ENCODE data around the gene TSHZ1.

The TSHZ1 gene

DNA sequence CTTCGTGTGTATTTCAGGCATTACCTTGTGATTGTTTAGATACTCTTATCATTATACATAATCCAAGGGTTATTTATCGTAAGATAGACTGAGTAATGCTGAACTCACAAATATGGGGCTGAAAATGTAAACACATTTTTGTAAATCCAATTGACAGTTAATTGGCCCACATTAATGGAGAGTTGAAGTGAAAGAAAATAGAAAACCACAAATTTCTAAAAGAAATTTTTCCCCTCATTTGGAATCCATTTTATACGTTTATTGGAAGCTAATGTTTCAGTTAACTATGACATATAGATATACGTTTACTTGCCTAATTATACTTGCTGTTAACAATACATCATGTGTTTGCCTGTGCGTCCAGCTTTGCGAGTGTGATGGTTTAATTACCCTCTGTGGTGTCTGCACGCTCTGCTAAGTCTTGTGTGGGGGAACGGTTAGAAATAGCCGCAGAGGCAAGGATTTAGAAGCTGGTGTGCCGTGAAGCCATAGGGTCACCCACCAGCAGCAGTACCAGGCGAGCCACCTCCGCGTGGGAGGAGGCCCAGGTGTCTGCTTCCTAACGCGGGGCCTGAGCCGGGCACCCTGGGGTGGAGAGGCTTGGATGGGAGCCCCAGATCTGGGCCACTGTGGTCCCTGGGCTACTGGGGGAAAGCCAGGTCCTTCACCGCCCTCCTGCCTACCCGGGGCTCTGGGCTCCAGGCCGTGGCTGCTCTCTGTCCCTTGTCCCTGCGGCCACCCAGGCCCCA lies 38.0 kb downstream of the TSHZ1 start:
- DNase-seq (ENCODE audit: low read depth in 2 of 2): no peak

DNA sequence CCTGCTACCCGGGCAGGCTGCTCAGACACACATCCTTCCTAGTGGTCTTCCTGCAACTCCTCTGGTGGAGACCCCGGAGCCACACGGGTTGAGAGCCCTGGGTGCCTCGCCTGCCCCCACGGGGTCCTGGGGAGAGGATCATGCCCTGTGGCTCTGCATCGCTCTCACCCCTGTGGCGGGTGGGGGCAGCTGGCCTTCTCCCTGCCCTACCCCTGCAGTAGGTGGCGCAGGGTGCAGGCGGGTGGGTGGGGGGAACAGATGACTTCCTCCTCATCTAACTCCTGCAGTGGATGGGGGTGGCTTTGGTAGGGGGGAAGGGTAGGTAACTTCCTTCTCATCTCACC lies 38.5 kb downstream of the TSHZ1 start:
- DNase-seq (ENCODE audit: low read depth in 2 of 2): no peak

- no peak for DNase-seq (ENCODE audit: low read depth in 2 of 2)
These were observed 39.3 kb downstream of the TSHZ1 start for GRCh38 chr18:75249672-75250470.

- DNase-seq (ENCODE audit: low read depth in 2 of 2): no peak
These were observed 39.8 kb downstream of the TSHZ1 start for GRCh38 chr18:75250471-75250821.

DNA sequence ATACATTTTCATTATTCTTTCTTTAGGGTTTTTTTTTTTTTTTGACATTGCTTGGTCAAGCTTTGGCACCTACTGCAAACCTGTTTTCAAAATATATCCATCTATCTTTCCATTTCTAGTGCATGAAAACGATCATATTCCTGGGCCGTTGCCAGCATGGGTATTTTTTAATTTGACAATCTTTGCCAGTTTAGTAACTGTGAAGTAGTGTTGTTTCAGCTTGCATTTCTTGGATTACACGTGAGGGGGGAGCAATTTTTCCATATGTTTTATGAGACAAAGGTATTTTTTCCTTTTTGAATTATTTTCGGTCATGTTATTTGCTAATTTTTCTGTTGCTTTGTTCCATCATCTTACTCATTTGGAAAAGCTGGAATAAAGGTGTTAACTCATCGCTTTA lies 40.9 kb downstream of the TSHZ1 start:
- DNase-seq (ENCODE audit: low read depth in 2 of 2): no peak

DNA sequence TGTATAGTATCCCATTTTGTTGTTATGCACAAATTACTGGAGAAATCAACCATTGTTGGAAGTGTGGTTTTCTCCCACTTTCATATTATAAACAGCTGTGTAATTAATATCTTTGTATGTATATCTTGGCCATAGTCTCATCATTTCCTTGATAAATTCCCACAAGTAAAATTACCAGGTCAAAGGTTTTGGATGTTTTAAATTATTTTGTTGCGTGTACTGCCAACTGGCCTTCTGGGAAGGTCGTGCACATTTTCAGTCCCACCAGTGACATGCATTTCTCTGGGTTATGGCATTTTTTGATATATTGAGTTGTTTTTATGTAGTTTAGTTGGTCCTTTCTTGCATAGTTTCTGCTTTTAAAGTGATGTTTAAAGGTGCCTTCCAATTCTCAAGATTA lies 41.5 kb downstream of the TSHZ1 start:
- DNase-seq (ENCODE audit: low read depth in 2 of 2): no peak

DNA sequence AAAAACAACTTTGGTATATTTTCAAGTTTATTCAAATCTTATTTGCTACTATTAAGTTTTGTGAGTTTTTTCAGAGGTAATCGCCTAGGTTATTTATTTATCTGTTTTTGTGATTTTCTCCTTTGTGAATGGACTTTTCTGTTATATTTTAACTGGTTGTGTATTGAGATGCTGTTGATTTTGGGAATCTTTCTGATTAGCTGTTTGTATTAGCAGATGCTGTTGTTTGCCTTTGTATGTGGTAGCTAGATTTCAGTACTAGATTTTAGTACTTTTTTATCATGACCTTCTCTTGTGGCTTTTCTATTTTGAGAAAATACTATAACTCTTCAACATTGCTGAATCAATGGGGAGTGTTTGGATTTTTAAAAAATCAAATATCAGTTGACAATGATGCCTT lies 42.4 kb downstream of the TSHZ1 start:
- no peak for DNase-seq (ENCODE audit: low read depth in 2 of 2)

DNA sequence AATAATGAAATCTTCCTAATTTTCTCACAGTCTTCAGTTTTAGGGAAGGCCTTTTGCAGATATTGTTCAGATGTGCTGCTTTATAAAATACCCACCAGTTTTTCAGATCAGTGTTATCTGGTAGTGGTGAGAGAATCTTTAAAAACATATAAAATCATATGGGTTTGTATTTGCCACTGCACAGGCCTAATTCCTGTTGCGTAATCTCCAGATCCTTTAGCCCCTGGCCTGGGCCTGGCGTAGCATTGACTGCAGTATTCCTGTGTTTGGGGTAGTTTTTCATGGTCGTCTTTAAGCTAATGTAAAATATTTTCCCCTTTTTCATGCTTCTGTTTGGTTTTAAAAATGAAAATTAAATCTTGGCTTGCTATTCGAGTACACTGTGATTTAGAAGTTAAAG lies 43.2 kb downstream of the TSHZ1 start:
- DNase-seq (ENCODE audit: low read depth in 2 of 2): no peak

GRCh38 chr18:75255094-75255493 lies 44.5 kb downstream of the TSHZ1 start:
- no peak for DNase-seq (ENCODE audit: low read depth in 2 of 2)

DNA sequence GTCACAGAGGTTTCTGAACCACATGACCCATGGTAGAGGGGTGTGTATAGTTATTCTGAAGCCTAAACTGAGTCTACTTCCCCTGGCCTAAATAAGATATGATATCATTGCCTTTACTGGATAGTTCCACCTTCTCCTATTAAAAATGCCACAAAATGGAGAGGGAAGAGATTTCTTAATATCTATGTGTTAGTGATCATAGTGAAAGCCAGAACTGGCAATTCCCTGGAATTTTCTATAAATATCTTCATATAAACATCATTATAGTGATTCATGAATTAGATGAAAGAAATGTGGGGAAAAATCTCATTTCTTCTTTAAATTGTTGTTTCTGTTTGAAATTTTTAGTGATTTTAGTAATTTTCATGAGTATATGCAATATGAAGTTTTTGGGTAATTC lies 45.8 kb downstream of the TSHZ1 start:
- no peak for DNase-seq (ENCODE audit: low read depth in 2 of 2)

DNA sequence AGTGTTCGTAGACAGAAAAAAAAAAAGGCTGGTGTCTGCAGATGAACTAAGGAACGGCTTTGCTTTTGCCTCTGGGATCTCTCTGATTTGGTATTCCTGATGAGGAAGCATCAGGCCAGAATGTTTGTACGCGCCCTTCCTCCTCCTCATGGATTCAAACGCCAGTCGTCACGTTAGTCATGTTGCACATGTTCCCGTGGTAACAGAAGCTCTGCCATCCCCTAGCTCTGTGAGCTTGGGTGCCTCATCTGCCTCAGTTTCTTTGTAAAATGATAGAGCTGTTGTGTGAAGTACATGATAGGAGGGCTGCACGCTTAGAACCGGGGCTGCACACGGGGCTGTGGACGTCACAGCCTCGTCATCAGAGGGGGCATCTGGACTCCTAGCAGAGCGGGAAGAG lies 47.0 kb downstream of the TSHZ1 start:
- no peak for DNase-seq (ENCODE audit: low read depth in 2 of 2)

DNA sequence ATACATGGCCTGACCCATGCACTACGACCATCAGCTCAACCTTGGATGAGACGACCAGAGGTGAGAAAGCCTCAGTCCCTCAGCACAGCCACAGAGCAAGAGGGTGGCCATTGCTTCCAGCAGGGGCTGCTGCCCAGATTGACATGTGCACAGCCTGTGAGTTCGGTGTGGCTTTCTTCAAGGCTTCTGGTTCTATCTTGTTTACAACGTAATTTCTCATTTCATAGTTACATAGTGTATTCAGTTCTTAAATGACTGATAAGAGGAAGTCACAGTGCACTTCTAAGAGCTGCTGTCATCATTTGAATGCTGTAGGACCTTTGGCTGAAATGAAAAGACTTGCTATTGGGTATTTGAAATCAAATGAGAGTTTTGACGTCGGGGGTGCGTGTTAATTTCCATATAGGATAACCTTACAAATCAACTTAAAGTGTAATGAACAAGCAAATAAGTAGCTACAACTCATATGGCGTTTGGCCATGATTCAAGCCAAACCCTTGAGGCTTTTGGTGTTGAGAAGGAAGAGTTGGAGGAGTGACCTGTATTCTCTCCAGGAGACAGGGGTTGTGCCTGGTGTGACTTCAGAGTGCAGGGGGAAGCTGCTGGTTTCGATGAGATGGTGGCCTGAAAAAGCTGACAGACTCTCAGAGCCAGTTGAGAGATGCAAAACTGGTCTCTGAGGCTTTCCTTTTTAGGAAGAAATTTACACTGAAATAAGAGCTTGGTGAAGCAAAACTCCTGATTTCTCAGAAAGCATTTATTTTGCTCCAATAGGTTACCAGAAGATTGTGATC lies 51.0 kb downstream of the TSHZ1 start:
- DNase-seq (ENCODE audit: low read depth in 2 of 2): no peak

GRCh38 chr18:75262511-75262910 lies 51.9 kb downstream of the TSHZ1 start:
- DNase-seq (ENCODE audit: low read depth in 2 of 2): no peak

- DNase-seq (ENCODE audit: low read depth in 2 of 2): no peak
These were observed 53.6 kb downstream of the TSHZ1 start for GRCh38 chr18:75264195-75264594.

- no peak for DNase-seq (ENCODE audit: low read depth in 2 of 2)
These were observed 54.5 kb downstream of the TSHZ1 start for GRCh38 chr18:75264926-75265597.

DNA sequence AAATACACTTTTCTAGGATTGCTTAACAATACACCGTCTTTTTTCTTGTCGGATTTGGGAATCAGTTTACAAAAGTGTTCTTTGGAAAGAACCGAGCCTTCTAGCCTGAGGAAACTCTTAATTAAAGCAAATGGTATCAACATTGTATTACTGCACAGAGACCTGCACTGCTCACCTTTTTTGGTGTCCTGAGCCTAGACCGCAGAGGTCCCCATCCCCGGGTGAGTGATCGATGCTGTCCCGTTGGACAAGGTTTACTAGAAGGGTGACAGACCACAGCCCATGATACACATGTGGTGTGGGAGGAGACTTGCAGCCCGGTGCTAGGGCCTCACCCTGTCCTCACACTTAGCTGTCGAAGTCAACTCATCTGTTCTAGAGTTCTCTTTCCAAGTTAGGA lies 55.3 kb downstream of the TSHZ1 start:
- DNase-seq (ENCODE audit: low read depth in 2 of 2): no peak

DNA sequence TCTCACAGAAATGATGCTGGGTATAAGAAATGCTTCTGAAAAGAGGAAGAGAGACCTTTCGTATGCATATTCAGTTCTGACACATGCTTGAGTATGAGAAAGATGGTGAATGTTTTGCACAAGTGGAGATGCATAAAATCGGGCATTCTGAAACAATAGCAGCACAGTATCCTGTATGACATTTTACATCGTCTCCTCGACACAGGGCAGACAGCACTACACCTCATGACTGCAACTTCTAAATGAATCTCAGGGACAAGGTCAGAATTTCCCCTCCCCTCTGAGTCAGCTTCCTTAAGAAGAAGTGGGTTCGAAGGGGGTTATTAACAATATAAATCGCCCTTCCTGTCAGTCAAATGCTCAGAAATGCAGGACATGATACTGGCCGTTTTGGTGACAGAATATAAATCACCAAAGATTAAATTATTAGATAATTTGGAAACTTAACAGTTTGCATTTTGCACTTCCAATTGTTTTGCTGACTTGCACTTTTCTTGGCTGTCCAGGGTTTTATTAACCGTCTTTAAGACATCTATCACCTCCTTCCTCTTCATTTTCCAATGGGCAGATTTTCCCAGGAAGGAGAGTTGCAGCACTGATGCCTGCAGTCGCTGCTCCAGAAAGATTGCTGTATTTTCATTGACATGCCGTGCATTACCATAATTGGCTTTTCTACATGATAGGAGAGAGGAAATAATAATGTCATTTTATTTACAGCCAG lies 57.2 kb downstream of the TSHZ1 start:
- DNase-seq (ENCODE audit: low read depth in 2 of 2): no peak

GRCh38 chr18:75268364-75268646 lies 57.7 kb downstream of the TSHZ1 start:
- DNase-seq (ENCODE audit: low read depth in 2 of 2): no peak

DNA sequence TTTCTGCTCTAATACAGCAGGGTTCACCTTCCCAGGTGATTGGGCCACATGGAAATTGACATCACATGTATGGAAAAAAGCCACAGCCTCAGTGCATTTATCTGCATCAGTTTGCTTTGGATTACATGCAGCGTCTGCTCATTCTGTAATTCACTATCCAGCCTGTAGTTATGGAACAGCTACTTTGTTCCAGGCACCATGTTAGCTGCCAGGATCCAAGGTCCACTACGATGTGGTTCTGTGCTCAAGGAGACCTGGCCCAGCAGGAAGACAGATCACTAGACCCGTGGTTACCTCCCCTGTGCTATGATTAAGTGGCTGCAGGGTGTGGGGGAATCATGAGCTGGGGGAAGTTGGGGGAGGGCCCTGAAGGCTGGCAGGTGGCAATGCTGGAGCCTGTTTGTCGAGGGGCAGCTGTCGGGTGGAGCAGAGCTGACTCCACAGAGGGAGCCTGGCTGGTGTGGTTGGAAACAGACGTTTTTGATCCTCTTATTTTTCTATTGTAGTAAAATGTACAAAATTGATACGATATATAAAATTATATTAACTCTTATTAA lies 58.6 kb downstream of the TSHZ1 start:
- no peak for DNase-seq (ENCODE audit: low read depth in 2 of 2)

DNA sequence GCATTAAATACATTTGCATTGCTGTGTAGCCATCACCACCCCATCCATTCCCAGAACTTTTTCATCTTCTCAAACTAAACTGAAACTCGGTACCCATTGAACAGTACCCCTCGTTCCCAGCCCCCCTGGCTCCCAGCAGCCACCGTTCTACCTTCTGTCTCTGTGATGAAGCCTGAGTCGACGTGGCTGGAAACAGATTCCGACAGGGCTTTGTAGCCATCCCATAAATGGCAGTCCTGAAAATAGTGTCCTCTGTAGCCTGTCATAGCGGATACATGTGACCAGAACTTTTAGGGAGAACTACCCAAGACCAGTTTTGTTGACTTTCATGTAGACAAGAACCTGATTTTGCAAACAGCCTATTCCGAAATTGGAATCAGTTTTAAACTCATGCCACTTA lies 59.1 kb downstream of the TSHZ1 start:
- DNase-seq (ENCODE audit: low read depth in 2 of 2): no peak

DNA sequence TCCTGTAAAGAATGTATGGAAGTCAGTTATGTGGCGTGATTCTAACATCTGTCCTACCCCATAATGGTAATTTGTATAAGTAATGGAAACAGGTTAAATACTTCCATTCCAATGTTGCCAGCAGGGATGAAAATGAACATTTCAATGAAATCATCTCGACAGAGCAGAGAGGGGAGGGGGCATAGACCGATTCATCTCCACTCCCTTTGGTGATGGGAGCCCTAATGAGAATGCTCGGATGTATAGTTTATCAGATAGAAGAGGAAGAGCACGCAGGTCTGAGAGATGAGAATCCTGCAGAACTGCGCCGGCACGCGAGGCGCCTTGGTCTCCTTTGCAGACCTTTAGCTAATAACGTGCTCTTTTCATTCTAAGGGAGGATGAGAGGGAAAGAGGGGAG lies 61.4 kb downstream of the TSHZ1 start:
- no peak for DNase-seq (ENCODE audit: low read depth in 2 of 2)

GRCh38 chr18:75273817-75274216 lies 63.2 kb downstream of the TSHZ1 start:
- no peak for DNase-seq (ENCODE audit: low read depth in 2 of 2)
